Thyroid gland (tissue), 4 donors: ENCODE results near the gene SULT2A1. TPM values are rescaled to one million over a fixed set of nuclear protein-coding genes. Genes with fewer than 3 reads are reported as not detected.

Experiments
- DNase-seq, 2 donors: peaks; one replicate each; pipeline ENCODE4 v3.0.0-alpha.2; 2019
- H3K27ac ChIP-seq, 3 donors: fragments of 200-600 bp; sonication (generic); 1 replicate in 2 of 3; 2 replicates in 1 of 3; pipeline ENCODE4 v1.5.1; 2016 to 2019; ENCODE audit warnings: mild to moderate bottlenecking in 1 of 3, moderate library complexity in 1 of 3
- H3K27me3 ChIP-seq: fragments of 200-600 bp; sonication (generic); one replicate; pipeline ENCODE4 v1.5.1; 2019
- H3K36me3 ChIP-seq, 2 donors: fragments of 200-600 bp; sonication (generic); one replicate each; pipeline ENCODE4 v1.5.1; 2016 to 2019
- H3K4me1 ChIP-seq, 2 donors: fragments of 200-600 bp; sonication (generic); one replicate each; pipeline ENCODE4 v1.5.1; 2017 to 2019
- H3K4me3 ChIP-seq, 3 donors: fragments of 200-600 bp; sonication (generic); replicated peaks in 1 of 3; 1 replicate in 2 of 3; 2 replicates in 1 of 3; pipeline ENCODE4 v1.5.1; 2016; ENCODE audit warnings: mild to moderate bottlenecking in 1 of 3
- H3K9me3 ChIP-seq: fragments of 200-600 bp; sonication (generic); one replicate; pipeline ENCODE4 v1.5.1; 2017
- POLR2A ChIP-seq, 2 donors: fragments of 450-650 bp; IDR thresholded peaks; one replicate each; pipeline ENCODE4 v1.6.1; 2017; ENCODE audit warnings: antibody characterized with exemption in 2 of 2, mild to moderate bottlenecking in 2 of 2, moderate library complexity in 1 of 2
- WGBS, 2 donors: methylation state at CpG; one replicate each; pipeline ENCODE4 v1.1.5; 2017; 5-methylcytosine and 5-hydroxymethylcytosine counted together
- intact Hi-C: fragments of 100-400 bp; cut with DNase I; formaldehyde crosslinking; loops from one replicate; pipeline ENCODE4 v1.15.1; 2023
- total RNA-seq, 4 donors: library from RNA; depleted of rRNA; stranded (reverse); fragments of >200 nt; gene quantifications; one replicate each; pipeline ENCODE4 v1.2.3, GENCODE V29; 2016
- TF ChIP-seq, protein P1 (sequence below), 6 experiments: fragments of 200-600 bp in 3 of 6; fragments of 450-650 bp in 3 of 6; sonication (generic) in 3 of 6; IDR thresholded peaks; one replicate each; pipeline ENCODE4 v1.5.1; 2016 to 2019; ENCODE audit warnings: antibody characterized with exemption in 6 of 6, mild to moderate bottlenecking in 2 of 6, inconsistent platforms in 1 of 6, moderate library complexity in 1 of 6

The SULT2A1 gene
- total RNA-seq, 4 donors from 2014 or later = not detected

DNA sequence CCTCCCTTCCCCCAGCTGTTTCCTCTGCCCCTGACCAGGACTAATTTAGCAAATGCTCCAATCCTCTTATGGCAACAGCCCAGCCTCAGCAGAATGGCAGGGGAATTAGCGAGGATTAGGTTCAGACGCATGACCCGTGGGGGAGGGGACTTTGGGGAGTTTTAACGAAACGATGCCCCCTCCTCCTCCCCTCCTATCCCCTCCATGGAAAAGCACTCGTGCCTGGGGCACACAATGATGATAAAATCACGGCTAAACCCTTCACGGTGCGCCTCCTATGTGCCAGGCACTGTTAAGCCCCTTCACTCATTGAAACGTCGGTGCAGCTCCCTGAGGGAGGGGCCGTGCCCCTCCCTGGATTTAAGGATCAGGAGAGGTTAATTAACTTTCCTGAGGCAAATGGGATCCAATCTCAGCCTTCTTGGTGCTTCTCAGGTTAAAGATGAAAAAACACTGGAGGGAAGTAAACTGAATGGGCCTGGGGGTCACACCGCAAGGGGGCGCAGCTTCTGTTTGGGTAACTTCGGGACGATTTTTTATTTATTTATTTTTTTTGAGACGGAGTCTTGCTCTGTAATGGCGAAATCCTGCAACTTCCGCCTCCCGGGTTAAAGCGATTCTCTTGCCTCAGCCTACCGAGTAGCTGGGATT lies 37.2 kb downstream of the SULT2A1 start:
- no peaks in the 10 kb centered on the region for H3K4me1 ChIP-seq
- H3K36me3 ChIP-seq = no peaks in the 10 kb centered on the region
- no peaks in the 10 kb centered on the region for H3K9me3 ChIP-seq
- 4 to 6% methylated on average over 22 of the region's 22 CpGs for WGBS, 2 donors
- peaks cover 7% of the 10 kb centered on the region for H3K27me3 ChIP-seq
- TF ChIP-seq, protein P1, sequence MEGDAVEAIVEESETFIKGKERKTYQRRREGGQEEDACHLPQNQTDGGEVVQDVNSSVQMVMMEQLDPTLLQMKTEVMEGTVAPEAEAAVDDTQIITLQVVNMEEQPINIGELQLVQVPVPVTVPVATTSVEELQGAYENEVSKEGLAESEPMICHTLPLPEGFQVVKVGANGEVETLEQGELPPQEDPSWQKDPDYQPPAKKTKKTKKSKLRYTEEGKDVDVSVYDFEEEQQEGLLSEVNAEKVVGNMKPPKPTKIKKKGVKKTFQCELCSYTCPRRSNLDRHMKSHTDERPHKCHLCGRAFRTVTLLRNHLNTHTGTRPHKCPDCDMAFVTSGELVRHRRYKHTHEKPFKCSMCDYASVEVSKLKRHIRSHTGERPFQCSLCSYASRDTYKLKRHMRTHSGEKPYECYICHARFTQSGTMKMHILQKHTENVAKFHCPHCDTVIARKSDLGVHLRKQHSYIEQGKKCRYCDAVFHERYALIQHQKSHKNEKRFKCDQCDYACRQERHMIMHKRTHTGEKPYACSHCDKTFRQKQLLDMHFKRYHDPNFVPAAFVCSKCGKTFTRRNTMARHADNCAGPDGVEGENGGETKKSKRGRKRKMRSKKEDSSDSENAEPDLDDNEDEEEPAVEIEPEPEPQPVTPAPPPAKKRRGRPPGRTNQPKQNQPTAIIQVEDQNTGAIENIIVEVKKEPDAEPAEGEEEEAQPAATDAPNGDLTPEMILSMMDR (IDR thresholded peaks at IDR 0.05) = no peak
- no peak for TF ChIP-seq POLR2A (IDR thresholded peaks at IDR 0.05)
- intact Hi-C loops = no loop called here
- no peak overlapping the region for H3K27ac ChIP-seq
- no peak overlapping the region for H3K4me3 ChIP-seq
- no peak for DNase-seq

DNA sequence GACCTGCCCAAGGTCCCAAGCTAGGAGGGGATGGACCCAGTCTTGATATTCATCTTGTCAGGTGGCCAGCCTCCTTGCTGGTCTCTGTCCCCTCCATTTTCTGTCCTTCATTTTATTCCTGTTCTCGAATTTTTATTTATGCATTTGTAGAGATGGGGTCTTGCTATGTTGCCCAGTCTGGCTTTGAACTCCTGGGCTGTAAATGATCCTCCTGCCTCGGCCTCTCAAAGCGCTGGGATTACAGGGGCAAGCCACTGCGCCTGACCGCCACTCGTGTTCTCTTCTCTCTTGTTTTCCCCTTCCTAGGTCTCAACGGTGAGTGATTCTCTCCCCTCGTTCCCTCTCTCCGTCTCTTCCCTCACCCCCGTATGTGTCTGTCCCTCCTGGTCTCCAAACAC lies 37.7 kb downstream of the SULT2A1 start:
- DNase-seq = no peak
- no peak overlapping the region for H3K4me3 ChIP-seq
- intact Hi-C loops = no loop called here
- TF ChIP-seq POLR2A (IDR thresholded peaks at IDR 0.05) = no peak
- TF ChIP-seq, protein P1 (IDR thresholded peaks at IDR 0.05) = no peak
- 46 to 50% methylated on average over 10 of the region's 10 CpGs for WGBS, 2 donors
- H3K4me1 ChIP-seq = no peaks in the 10 kb centered on the region
- no peaks in the 10 kb centered on the region for H3K9me3 ChIP-seq
- H3K27ac ChIP-seq = no peak overlapping the region
- H3K36me3 ChIP-seq = no peaks in the 10 kb centered on the region
- H3K27me3 ChIP-seq = peaks cover 7% of the 10 kb centered on the region

DNA sequence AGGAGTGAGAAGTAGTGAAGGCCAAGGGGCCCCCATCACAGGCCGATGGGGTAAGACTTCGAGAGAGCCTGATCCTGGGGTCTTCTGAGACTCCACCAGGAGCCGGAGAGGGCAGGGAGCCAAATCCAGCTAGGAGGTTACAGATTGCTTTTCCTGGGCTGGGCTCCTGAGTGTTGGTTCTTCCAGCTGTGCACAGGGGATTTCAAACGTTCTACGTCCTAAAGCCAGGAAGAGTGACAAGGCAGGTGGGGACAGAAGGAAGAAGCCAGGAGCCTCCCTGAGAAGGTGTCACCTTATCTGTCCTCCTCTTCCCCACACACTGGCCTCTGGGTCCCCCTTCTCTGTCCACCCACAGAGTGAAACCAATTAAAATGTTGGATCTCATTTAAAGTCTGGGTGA lies 43.2 kb downstream of the SULT2A1 start:
- H3K4me3 ChIP-seq = no peak overlapping the region
- no peak for TF ChIP-seq POLR2A (IDR thresholded peaks at IDR 0.05)
- TF ChIP-seq, protein P1 (IDR thresholded peaks at IDR 0.05) = no peak
- WGBS, 2 donors = 39 to 40% methylated on average over 5 of the region's 5 CpGs
- H3K9me3 ChIP-seq = no peaks in the 10 kb centered on the region
- H3K36me3 ChIP-seq = no peaks in the 10 kb centered on the region
- H3K4me1 ChIP-seq = no peaks in the 10 kb centered on the region
- no peak for DNase-seq
- no peak overlapping the region for H3K27ac ChIP-seq
- intact Hi-C loops = no loop called here
- no peaks in the 10 kb centered on the region for H3K27me3 ChIP-seq

DNA sequence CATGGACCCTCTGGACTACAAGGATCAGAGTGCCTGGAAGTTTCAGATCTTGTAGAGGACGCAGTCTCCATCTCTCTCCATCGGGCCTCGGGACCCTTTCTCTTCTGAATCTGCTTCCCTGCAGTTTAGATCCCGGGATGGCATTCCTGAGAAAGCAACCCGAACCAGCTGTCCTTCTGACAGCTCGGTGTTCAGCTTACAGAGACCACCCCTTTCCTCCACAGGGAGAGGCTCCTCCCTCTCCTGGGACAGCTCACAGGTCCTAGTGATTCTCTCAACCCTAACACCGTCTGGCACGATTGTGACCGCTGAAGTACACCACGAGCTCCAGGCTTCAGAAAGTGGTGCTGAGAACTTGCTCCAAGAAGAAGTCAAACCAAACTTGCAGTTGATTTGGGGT lies 46.2 kb downstream of the SULT2A1 start:
- WGBS, 2 donors = 10 to 20% methylated on average over 10 of the region's 10 CpGs

DNA sequence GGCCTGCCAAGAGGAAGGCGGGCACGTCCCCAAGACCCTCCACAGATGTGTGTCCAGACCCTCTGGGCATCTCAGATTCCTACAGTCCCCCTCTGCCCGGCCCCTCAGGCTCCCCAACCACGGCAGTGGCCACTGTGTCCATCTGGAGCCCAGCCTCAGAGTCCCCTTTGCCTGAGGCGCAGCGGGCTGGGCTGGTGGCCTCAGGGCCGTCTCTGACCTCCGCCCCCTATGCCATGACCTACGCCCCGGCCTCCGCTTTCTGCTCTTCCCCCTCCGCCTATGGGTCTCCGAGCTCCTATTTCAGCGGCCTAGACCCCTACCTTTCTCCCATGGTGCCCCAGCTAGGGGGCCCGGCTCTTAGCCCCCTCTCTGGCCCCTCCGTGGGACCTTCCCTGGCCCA lies 46.7 kb downstream of the SULT2A1 start:
- intact Hi-C loops = no loop called here
- H3K4me3 ChIP-seq = no peak overlapping the region
- H3K36me3 ChIP-seq = no peaks in the 10 kb centered on the region
- no peaks in the 10 kb centered on the region for H3K4me1 ChIP-seq
- no peaks in the 10 kb centered on the region for H3K9me3 ChIP-seq
- H3K27ac ChIP-seq = no peak overlapping the region
- no peaks in the 10 kb centered on the region for H3K27me3 ChIP-seq
- TF ChIP-seq, protein P1 (IDR thresholded peaks at IDR 0.05) = no peak
- no peak for TF ChIP-seq POLR2A (IDR thresholded peaks at IDR 0.05)
- whole genome bisulfite sequencing, 2 donors = 79 to 80% methylated on average over 16 of the region's 16 CpGs
- DNase-seq = no peak

More for the DNA sequence above, 46.2 kb downstream of the SULT2A1 start:
- no peaks in the 10 kb centered on the region for H3K9me3 ChIP-seq
- peak; percentile 6 to 20 for DNase-seq
- intact Hi-C loops = no loop called here
- H3K4me1 ChIP-seq = no peaks in the 10 kb centered on the region
- H3K36me3 ChIP-seq = no peaks in the 10 kb centered on the region
- no peaks in the 10 kb centered on the region for H3K27me3 ChIP-seq
- no peak for TF ChIP-seq POLR2A (IDR thresholded peaks at IDR 0.05)
- TF ChIP-seq, protein P1 (IDR thresholded peaks at IDR 0.05) = no peak
- no peak overlapping the region for H3K27ac ChIP-seq
- H3K4me3 ChIP-seq = no peak overlapping the region
